Activated T-helper 17 cell treated with anti-CD3 and anti-CD28 coated beads, Interleukin-2, amount 50 U/mL, for 72 hours (primary cell): Measurements from ENCODE around the gene PDE4D. TPM values are rescaled to one million over a fixed set of nuclear protein-coding genes. Genes with fewer than 3 reads are reported as not detected.
"Not testable (repeated sequence)": the region's sequence is repeated elsewhere in the genome, so short reads cannot be mapped to it uniquely, and the experiment has no call there.

Source experiments
- ATAC-seq: fragments of 150-1000 bp; cut with Tn5 transposase; replicated peaks from 2 replicates; pipeline ENCODE4 v1.10.0; 2021; ENCODE audit warnings: mild to moderate bottlenecking, moderate library complexity
- H3K27ac Mint-ChIP-seq: one replicate; pipeline ENCODE4 v1.8.0; 2022; ENCODE audit warnings: mixed read lengths
- H3K27me3 Mint-ChIP-seq: one replicate; pipeline ENCODE4 v1.8.0; 2022; ENCODE audit warnings: mixed read lengths
- H3K36me3 Mint-ChIP-seq: one replicate; pipeline ENCODE4 v1.8.0; 2022; ENCODE audit warnings: low read depth, mild to moderate bottlenecking, mixed read lengths
- H3K4me1 Mint-ChIP-seq: one replicate; pipeline ENCODE4 v1.8.0; 2022; ENCODE audit warnings: mixed read lengths
- H3K4me3 Mint-ChIP-seq: one replicate; pipeline ENCODE4 v1.8.0; 2022; ENCODE audit warnings: mild to moderate bottlenecking, mixed read lengths
- H3K9me3 Mint-ChIP-seq: one replicate; pipeline ENCODE4 v1.8.0; 2022; ENCODE audit warnings: mixed read lengths
- total RNA-seq, 2 donors: library from RNA; stranded (reverse); gene quantifications; one replicate each; pipeline ENCODE4 v1.2.3, GENCODE V29; 2022

PDE4D gene
- total RNA-seq, 2 donors from 2014 or later = 68.9 to 125 TPM

DNA sequence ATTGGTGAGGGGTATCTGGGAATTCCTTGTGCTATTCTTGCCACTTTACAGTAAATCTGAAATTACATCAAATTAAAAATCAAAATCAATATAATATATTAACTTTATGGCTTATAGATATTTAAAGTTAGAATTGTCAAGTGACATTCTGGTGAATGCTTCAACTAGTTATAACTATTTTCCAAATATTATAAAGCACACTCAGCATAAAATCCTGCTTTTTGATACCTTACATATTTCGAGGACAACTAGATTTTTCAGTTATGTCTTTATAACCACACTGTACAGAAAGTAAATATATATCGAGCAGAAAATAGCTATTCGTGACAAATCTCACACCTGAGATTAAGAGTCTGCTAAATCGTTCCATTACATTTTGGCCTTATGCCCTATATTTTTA, 210.2 kb downstream of the PDE4D start:
- no peaks in the 10 kb centered on the region for H3K36me3 Mint-ChIP-seq
- H3K27me3 Mint-ChIP-seq = peaks cover 11% of the 10 kb centered on the region
- H3K4me3 Mint-ChIP-seq = no peak overlapping the region
- no peak for ATAC-seq
- no peak overlapping the region for H3K27ac Mint-ChIP-seq
- H3K4me1 Mint-ChIP-seq = no peaks in the 10 kb centered on the region
- no peaks in the 10 kb centered on the region for H3K9me3 Mint-ChIP-seq

DNA sequence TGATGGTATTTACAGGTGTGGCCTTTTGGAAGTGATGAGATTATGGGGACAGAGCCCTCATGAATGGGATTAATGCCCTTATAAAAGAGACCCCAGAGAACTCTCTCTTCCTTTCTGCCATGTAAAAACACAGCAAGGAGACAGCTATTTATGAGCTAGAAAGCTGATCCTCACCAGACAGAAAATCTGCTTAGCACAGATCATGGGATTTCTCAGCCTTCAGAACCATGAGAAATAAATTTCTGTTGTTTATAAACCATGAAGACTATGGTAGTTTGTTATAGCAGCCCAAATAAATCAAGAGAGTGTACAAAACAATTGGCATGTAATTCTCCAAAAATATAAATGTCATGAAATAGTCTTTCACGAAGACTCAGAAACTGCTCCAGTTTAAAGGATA, 211.0 kb downstream of the PDE4D start:
- ATAC-seq = no peak
- Mint-ChIP-seq H3K9me3 (no peaks in the 10 kb centered on the region), H3K27ac (no peak overlapping the region), H3K4me1 (no peaks in the 10 kb centered on the region), H3K27me3 (peaks cover 14% of the 10 kb centered on the region), H3K36me3 (no peaks in the 10 kb centered on the region), H3K4me3 (no peak overlapping the region)

DNA sequence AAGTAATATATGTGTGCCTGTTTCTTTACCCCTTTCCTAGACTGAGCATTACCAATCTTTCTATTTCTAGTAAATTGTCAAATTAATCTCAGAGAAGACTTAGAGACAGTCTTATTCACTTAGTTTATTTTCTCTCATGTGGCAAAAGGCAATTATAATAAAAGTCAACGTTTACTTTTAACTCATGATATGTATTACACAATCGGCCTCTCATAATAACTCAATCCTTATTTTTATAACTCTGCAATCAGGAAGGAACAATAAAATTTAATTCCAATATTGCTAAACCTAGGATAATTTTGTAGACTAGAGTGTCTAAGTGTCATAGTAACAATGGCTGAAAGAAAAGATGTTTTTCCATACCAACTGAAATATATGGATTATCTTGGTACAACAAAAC, 214.6 kb downstream of the PDE4D start:
- peaks cover 12% of the 10 kb centered on the region for H3K27me3 Mint-ChIP-seq

DNA sequence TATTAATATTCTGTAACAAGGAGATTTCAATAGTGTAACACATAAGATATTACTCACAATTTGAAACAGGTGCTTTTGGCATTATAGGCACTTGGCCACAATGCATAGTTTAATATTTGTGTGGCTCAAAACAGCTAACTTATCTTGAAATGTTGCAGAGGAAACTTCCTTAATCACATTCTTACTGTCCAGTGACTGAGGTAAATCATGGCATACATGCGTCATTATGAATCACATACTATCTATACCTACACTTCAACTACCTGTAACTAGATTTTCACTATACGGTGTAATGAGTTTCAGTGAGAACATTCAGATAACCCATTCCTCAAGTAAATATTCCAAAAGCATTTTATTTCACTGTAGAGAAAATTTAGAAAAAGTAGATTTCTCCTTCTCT, 218.8 kb downstream of the PDE4D start:
- no peak overlapping the region for H3K4me3 Mint-ChIP-seq
- H3K36me3 Mint-ChIP-seq = no peaks in the 10 kb centered on the region
- peaks cover 11% of the 10 kb centered on the region for H3K27me3 Mint-ChIP-seq
- H3K4me1 Mint-ChIP-seq = no peaks in the 10 kb centered on the region
- H3K27ac Mint-ChIP-seq = no peak overlapping the region
- H3K9me3 Mint-ChIP-seq = no peaks in the 10 kb centered on the region
- ATAC-seq = no peak

More for the DNA sequence above, 214.6 kb downstream of the PDE4D start:
- Mint-ChIP-seq H3K9me3 (no peaks in the 10 kb centered on the region), H3K27ac (no peak overlapping the region), H3K4me3 (no peak overlapping the region), H3K4me1 (no peaks in the 10 kb centered on the region), H3K36me3 (no peaks in the 10 kb centered on the region)
- ATAC-seq = no peak

DNA sequence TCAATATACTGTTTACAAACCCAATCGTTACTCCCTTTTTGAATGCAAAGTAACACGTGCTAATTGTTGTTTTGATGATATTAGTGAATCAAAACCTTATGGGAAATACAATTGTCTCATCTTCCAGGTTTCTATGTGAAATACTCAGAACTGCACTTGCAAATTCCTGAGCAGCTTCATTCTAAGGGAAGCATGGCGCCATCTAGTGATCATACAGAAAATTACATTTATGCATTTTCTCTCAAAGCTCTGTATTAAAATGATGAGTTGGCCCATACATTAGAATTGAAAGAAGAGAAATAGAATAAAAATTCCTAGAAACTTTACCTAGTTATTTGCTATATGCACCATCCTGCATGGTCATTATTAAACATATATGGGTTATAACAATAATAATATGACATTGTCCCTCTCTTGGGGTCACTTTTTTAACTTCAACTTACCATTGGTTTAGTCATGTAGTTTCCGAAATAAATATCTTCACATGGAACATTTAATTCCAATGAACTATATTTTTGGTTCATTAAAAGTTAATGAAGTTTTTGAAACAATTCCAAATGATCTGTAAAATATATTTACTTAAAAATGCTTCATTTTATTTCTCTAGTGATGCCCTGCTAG, 220.0 kb downstream of the PDE4D start:
- Mint-ChIP-seq H3K27ac (no peak overlapping the region), H3K36me3 (no peaks in the 10 kb centered on the region), H3K27me3 (peaks cover 12% of the 10 kb centered on the region), H3K9me3 (no peaks in the 10 kb centered on the region), H3K4me1 (no peaks in the 10 kb centered on the region), H3K4me3 (no peak overlapping the region)
- no peak for ATAC-seq

DNA sequence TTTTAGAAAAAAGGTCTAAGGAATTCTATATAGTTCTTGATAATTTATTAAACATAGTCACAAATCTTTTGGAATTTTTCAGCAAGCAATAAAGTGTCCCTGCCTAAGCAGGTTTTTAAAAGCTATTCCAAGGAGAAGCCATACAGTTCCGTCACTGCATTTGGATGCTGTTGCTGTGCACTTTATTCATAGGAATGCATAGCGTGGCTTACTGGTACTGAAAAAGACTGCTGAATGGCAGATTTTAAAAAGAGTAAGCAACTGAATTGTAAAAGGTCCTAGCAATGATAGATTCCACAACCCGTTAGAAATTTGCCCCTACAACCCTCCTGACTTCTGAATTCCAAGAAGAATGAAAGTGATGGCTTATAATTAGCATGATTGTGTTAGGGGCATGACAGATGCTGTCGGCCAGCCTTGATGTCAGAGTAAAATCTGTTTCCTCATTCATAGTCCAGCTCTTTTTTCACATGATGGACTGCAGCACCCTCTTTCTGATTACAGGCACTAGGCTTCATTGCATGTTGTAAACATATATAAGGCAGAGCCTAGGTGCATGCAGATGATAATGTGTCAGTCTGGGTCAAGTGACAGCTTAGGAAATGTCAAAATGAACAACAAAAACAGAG, 227.0 kb downstream of the PDE4D start:
- peaks cover 4% of the 10 kb centered on the region for H3K27me3 Mint-ChIP-seq
- no peak overlapping the region for H3K27ac Mint-ChIP-seq
- peaks cover 6% of the 10 kb centered on the region for H3K4me1 Mint-ChIP-seq
- H3K36me3 Mint-ChIP-seq = no peaks in the 10 kb centered on the region
- no peak overlapping the region for H3K4me3 Mint-ChIP-seq
- H3K9me3 Mint-ChIP-seq = no peaks in the 10 kb centered on the region
- no peak for ATAC-seq

DNA sequence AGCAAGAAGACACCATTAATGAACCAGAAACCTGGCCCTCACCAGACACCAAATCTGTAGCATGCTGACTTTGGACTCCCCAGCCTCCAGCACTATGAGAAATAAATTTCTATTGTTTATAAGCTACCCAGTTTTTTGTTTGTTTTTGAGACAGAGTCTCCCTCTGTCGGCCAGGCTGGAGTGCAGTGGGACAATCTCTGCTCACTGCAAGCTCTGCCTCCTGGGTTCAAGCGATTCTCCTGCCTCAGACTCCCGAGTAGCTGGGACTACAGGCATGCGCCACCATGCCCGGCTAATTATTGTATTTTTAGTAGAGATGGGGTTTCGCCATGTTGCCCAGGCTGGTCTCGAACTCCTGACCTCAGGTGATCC, 227.7 kb downstream of the PDE4D start:
- not testable (repeated sequence) for H3K4me3 Mint-ChIP-seq, ATAC-seq, H3K27me3 Mint-ChIP-seq, H3K4me1 Mint-ChIP-seq, H3K9me3 Mint-ChIP-seq, H3K27ac Mint-ChIP-seq, H3K36me3 Mint-ChIP-seq

DNA sequence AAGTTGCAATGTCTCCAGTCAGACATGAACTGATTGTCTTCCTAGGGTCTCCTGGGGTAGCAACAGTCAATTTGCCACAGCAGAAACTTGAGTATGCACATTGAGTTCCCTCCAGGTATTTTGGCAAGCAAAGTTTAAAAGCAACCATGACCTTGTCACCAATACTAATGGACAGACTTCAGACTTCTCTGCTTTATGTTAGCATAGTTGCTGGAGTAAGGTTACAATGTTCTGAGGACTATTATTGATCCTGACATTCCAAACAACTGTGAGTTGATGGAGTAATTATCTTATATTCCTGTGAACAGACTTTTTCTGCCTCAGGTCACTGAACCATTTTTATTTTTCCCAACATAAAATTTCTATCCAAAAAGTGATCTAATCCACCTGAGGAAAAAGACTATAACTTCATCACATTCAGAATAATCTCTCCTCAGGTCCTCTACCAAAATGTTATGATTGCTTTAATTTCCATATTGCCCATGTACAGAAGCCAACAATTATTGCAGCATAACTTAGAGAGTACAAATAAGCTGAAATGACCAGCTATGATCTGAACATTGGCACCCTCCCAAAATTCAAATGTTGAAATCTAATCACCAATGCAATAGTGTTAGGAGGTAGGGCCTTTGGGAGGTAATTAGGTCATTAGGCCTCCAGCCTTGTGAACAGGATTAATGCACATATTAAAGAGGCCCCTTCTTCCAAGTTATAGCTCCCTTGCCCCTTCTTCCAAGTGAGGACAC, 228.3 kb downstream of the PDE4D start:
- peaks cover 6% of the 10 kb centered on the region for H3K4me1 Mint-ChIP-seq
- ATAC-seq = no peak
- H3K4me3 Mint-ChIP-seq = no peak overlapping the region
- H3K36me3 Mint-ChIP-seq = no peaks in the 10 kb centered on the region
- no peaks in the 10 kb centered on the region for H3K9me3 Mint-ChIP-seq
- H3K27me3 Mint-ChIP-seq = peaks cover 4% of the 10 kb centered on the region
- no peak overlapping the region for H3K27ac Mint-ChIP-seq

DNA sequence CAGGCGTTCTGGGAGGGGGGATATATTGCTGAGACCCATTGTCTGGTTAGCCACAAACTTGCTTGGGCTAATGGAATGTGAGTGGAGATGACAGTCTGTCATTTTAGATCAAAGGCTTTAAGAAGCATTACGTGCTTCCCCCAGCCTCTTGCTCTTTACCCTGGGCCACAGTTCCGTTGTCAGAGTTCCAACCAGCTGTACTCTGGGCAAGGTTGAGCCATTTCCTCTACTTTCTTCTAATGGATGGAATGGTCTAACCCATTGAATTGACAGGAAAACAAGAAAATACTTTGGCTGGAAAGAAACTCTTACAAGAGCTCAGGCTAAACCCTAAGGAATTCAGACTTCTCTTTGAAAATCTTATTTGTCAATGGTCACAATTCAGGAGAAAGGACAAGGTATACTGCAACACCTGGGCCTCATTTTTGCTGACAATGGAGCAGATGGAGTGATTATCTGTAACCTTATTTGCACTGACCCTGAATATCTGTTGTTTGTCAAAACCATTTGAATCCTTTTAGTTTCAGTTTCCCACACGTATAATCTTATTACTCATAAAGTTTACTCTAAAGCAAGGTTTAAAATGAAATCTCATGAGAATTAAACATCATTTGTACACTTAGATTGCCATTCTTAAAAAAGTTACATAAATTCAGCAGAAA, 231.4 kb downstream of the PDE4D start:
- Mint-ChIP-seq H3K36me3 (no peaks in the 10 kb centered on the region), H3K4me3 (no peak overlapping the region), H3K4me1 (peaks cover 6% of the 10 kb centered on the region), H3K27ac (no peak overlapping the region), H3K27me3 (no peaks in the 10 kb centered on the region), H3K9me3 (no peaks in the 10 kb centered on the region)
- no peak for ATAC-seq

DNA sequence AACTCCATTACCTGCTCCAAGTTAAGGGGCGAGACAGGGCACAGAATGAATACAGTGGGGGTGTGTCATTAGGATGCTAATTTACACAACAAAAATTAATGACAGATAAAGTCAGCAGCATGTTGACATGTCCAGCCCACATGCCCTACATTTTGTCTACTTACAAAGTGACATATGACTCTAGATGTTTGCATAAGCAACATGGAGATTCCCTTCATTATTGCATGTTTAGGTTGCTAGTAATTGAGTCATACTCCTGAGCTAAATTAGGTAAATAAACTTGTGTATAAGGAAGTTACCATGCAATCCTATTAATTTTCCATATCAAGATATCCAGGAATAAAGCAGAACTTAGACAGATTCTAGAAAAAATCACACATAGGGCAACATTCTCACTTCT, 232.2 kb downstream of the PDE4D start:
- Mint-ChIP-seq H3K4me1 (peaks cover 6% of the 10 kb centered on the region), H3K4me3 (no peak overlapping the region), H3K27ac (no peak overlapping the region), H3K36me3 (no peaks in the 10 kb centered on the region), H3K9me3 (no peaks in the 10 kb centered on the region), H3K27me3 (no peaks in the 10 kb centered on the region)
- no peak for ATAC-seq

DNA sequence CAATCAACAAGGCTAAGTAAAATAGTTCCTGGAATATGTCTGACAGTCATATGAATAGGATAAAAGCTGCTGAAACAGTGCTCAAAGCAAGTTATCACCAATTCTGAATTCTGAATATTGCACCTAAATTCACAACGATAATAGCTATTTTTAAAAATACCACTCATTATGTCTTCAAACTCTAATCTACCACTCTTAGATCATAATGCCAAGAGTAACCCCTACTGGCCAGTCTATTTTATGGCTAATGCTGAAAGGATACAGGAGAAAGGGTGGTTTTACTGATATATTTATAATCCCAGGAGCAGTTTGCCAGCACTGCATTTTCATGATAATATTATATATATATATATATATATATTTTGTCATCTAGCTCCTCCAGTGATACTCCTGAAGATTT, 232.8 kb downstream of the PDE4D start:
- no peaks in the 10 kb centered on the region for H3K9me3 Mint-ChIP-seq
- H3K36me3 Mint-ChIP-seq = no peaks in the 10 kb centered on the region
- peaks cover 6% of the 10 kb centered on the region for H3K4me1 Mint-ChIP-seq
- no peak for ATAC-seq
- H3K27ac Mint-ChIP-seq = no peak overlapping the region
- H3K4me3 Mint-ChIP-seq = no peak overlapping the region
- no peaks in the 10 kb centered on the region for H3K27me3 Mint-ChIP-seq

DNA sequence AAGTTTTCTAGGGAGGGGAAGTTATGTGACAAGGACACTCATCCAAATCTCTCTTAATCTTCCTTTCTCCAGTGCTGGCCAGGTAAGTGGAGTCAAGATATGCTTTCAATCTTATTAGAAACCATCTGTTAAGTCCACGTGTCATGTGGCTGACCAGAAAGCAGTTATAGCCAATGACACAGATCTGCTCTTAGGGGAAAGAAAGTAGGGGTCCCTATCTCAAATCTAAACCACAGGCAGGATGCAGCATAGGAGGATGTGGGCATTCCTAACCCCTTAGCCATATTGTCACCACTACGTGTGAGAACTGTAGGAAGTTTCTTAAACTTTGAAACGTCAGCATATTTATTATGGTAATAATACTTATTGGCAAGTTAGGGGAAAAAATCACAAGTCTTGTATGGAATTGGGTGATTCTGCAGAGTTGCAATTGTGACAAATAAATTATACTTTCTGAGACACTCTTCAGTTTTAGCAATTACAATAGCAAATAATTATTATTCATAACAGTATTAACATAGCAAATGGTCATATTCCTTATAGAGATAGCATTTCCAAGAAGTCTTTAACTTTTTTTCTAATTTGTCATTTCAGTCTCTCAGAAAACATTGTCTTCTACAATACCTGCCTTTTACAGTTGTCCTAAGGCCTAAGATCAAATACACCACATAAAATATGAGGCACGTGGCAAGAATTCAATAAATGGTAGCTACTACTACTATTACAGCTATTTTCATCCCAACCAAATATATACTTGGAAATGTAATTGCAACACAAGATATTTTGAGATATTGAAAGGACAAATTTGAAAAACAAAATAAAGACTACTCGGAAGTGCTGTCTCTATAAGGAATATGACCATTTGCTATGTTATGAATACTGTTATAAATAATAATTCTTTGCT, 236.9 kb downstream of the PDE4D start:
- no peak overlapping the region for H3K27ac Mint-ChIP-seq
- no peaks in the 10 kb centered on the region for H3K4me1 Mint-ChIP-seq
- no peaks in the 10 kb centered on the region for H3K36me3 Mint-ChIP-seq
- H3K9me3 Mint-ChIP-seq = no peaks in the 10 kb centered on the region
- H3K27me3 Mint-ChIP-seq = no peaks in the 10 kb centered on the region
- ATAC-seq = no peak
- no peak overlapping the region for H3K4me3 Mint-ChIP-seq

DNA sequence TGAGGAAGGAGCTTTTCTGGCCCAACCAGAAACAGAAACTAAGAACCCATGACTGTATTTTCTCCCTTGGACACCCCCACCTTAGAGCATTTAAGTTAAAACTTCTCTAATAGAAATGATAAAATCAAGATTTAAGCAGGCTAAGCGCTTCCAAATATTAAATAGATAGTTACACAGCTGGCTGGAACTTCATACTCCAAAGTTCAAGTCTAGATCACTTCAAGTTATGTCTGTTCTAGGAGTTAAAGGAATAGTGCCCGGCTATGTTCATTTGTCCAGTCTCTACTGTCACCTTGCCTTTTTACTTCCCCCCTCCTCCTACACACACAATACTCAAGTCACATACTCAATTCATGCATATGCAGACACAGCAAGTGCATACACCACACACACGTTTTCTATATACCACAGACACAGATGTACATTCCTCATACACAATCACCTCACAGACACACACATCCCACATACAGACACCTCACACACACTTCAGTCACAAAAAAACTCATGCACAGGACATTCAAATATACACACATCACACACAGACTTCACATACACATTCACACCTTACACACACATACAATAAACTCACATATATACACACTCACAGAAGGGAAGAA, 237.7 kb downstream of the PDE4D start:
- Mint-ChIP-seq H3K27ac (no peak overlapping the region), H3K4me3 (no peak overlapping the region), H3K4me1 (no peaks in the 10 kb centered on the region), H3K27me3 (no peaks in the 10 kb centered on the region), H3K9me3 (no peaks in the 10 kb centered on the region), H3K36me3 (no peaks in the 10 kb centered on the region)
- no peak for ATAC-seq

DNA sequence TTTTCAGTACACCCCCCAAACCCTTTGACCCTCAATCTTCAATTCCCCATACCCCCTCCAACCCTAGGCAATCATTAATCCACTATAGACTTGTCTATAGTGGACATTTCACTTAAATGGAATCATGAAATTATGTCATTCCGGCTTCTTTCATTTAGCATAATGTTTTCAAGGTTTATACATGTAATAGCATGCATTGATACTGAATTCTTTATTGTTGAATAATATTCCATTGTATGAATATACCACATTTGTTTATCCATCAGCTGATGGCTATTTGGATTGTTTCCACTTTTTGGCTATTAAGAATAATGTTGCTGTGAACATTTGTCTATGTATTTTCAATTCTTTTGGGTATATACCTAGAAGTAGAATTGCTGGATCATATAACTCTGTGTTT, 238.8 kb downstream of the PDE4D start:
- Mint-ChIP-seq H3K4me1 (no peaks in the 10 kb centered on the region), H3K27me3 (no peaks in the 10 kb centered on the region), H3K27ac (no peak overlapping the region), H3K9me3 (no peaks in the 10 kb centered on the region), H3K4me3 (no peak overlapping the region), H3K36me3 (no peaks in the 10 kb centered on the region)
- ATAC-seq = no peak
